Lung (tissue), 12 donors: ENCODE results near the gene ABCA7. TPM values are rescaled to one million over a fixed set of nuclear protein-coding genes. Genes with fewer than 3 reads are reported as not detected.

Experiments used
- ATAC-seq: fragments of 200-7000 bp; cut with Tn5 transposase; one replicate; pipeline ENCODE4 v1.9.1; 2020; ENCODE audit warnings: moderate number of reproducible peaks; ENCODE audit not compliant: insufficient read depth, low FRiP score
- DNase-seq, 3 donors: peaks; one replicate each; pipeline ENCODE4 v3.0.0-alpha.2; 2013 to 2017
- H3K27ac ChIP-seq, 2 donors: one replicate each; pipeline ENCODE4 v1.5.1; 2013; ENCODE audit warnings: mild to moderate bottlenecking in 2 of 2, moderate library complexity in 2 of 2, control low read depth in 1 of 2, inconsistent platforms in 1 of 2, low read depth in 1 of 2, low read length in 1 of 2
- H3K27me3 ChIP-seq, 3 donors: one replicate each; pipeline ENCODE4 v1.5.1; 2013; ENCODE audit warnings: low read length in 2 of 3; ENCODE audit not compliant: control insufficient read depth in 3 of 3, insufficient read depth in 3 of 3
- H3K36me3 ChIP-seq, 4 donors: one replicate each; pipeline ENCODE4 v1.5.1; 2013; ENCODE audit warnings: low read length in 4 of 4, mild to moderate bottlenecking in 1 of 4, moderate library complexity in 1 of 4; ENCODE audit not compliant: control insufficient read depth in 4 of 4, insufficient read depth in 4 of 4
- H3K4me1 ChIP-seq, 5 donors: one replicate each; pipeline ENCODE4 v1.5.1; 2013; ENCODE audit warnings: low read length in 5 of 5, mild to moderate bottlenecking in 2 of 5, moderate library complexity in 1 of 5; ENCODE audit not compliant: control insufficient read depth in 5 of 5, insufficient read depth in 5 of 5
- H3K4me3 ChIP-seq: one replicate; pipeline ENCODE4 v1.5.1; 2013; ENCODE audit warnings: mild to moderate bottlenecking, control low read depth, moderate library complexity
- H3K9ac ChIP-seq, 2 donors: one replicate each; pipeline ENCODE4 v1.5.1; 2013; ENCODE audit warnings: low read length in 2 of 2, control low read depth in 1 of 2; ENCODE audit not compliant: insufficient read depth in 1 of 2
- H3K9me3 ChIP-seq, 4 donors: one replicate each; pipeline ENCODE4 v1.5.1; 2013; ENCODE audit warnings: low read length in 3 of 4, mild to moderate bottlenecking in 1 of 4, moderate library complexity in 1 of 4; ENCODE audit not compliant: control insufficient read depth in 4 of 4, insufficient read depth in 3 of 4
- CTCF ChIP-seq: IDR thresholded peaks from 2 replicates; pipeline ENCODE4 v1.5.1; 2012; ENCODE audit warnings: mild to moderate bottlenecking; ENCODE audit errors: control extremely low read depth, extremely low read depth
- WGBS, 2 donors: extraction: QIAGEN DNeasy Blood & Tissue Kit; methylation state at CpG; one replicate each; pipeline ENCODE4 v1.1.7; 2013; 5-methylcytosine and 5-hydroxymethylcytosine counted together
- polyA plus RNA-seq, 2 donors: library from polyadenylated mRNA; stranded (reverse); fragments of 200-250 nt; gene quantifications; one replicate each; pipeline ENCODE4 v1.2.1, GENCODE V29; 2013
- total RNA-seq, 2 donors: library from RNA; depleted of rRNA in 1 of 2; stranded (reverse); fragments of >200 nt in 1 of 2; gene quantifications; one replicate each; pipeline ENCODE4 v1.2.1, GENCODE V29; 2014 to 2021
- donor health status: control.
- donor health status: control.
- donor health status: Bipolar disorder and iron deficiency.
- donor health status: healthy.
- donor health status: DM: yes; HTN: yes; CAD: no.

Gene ABCA7
- total and polyA plus RNA-seq, 4 donors = 20.1 to 54.4 (median 41.7) TPM

GRCh38 chr19:1009981-1010538 is 29.8 kb upstream of the ABCA7 start:
- Histone ChIP-seq H3K9me3 (peaks cover 0 to 2% (median 0%) of the 10 kb centered on the region in 4 donors), H3K9ac (no peak overlapping the region), H3K4me3 (no peak overlapping the region), H3K4me1 (peaks cover 0 to 27% (median under 1%) of the 10 kb centered on the region in 5 donors), H3K27ac (no peak overlapping the region), H3K36me3 (peaks cover 3 to 68% (median 18%) of the 10 kb centered on the region in 4 donors), H3K27me3 (no peaks in the 10 kb centered on the region)
- no peak for TF ChIP-seq CTCF
- WGBS, 2 donors = 85 to 93% methylated on average over 23 to 29 of the region's 29 CpGs
- ATAC-seq (no peak), DNase-seq (peak in 1 of 3 donors; percentile 38)

GRCh38 chr19:1010586-1011510 is 29.1 kb upstream of the ABCA7 start:
- no peaks in the 10 kb centered on the region for H3K27me3 ChIP-seq
- DNase-seq (no peak), ATAC-seq (no peak)
- no peak overlapping the region for H3K27ac ChIP-seq
- H3K9me3 ChIP-seq = peaks cover 0 to 2% (median 0%) of the 10 kb centered on the region in 4 donors
- no peak overlapping the region for H3K9ac ChIP-seq
- H3K4me1 ChIP-seq = peaks cover 0 to 32% (median 3%) of the 10 kb centered on the region in 5 donors
- no peak for TF ChIP-seq CTCF
- H3K36me3 ChIP-seq = peaks cover 3 to 71% (median 18%) of the 10 kb centered on the region in 4 donors
- 94 to 97% methylated on average over 52 to 56 of the region's 56 CpGs for WGBS, 2 donors
- H3K4me3 ChIP-seq = no peak overlapping the region

- no peak for TF ChIP-seq CTCF
- Histone ChIP-seq H3K9ac (no peak overlapping the region), H3K4me1 (peaks cover 0 to 41% (median 11%) of the 10 kb centered on the region in 5 donors), H3K9me3 (peaks cover 0 to 2% (median 0%) of the 10 kb centered on the region in 4 donors), H3K27me3 (no peaks in the 10 kb centered on the region), H3K27ac (no peak overlapping the region), H3K4me3 (no peak overlapping the region), H3K36me3 (peaks cover 3 to 71% (median 18%) of the 10 kb centered on the region in 4 donors)
- no peak for DNase-seq
- ATAC-seq = no peak
- 96 to 97% methylated on average over 34 to 36 of the region's 36 CpGs for WGBS, 2 donors
These were observed 28.0 kb upstream of the ABCA7 start for GRCh38 chr19:1011831-1012333.
